Caki2 (cell line): ENCODE results near the gene CDK8. TPM values are rescaled to one million over a fixed set of nuclear protein-coding genes. Genes with fewer than 3 reads are reported as not detected.
A peak's percentile ranks its signal among the peaks of the same experiment; 100 is the strongest.

Source experiments
- DNase-seq: peaks from one replicate; pipeline ENCODE4 v3.0.0-alpha.2; 2015; ENCODE audit warnings: low read depth
- in situ Hi-C: cut with HindIII; loops from 2 replicates; pipeline ENCODE4 v1.10.0; 2016; ENCODE audit warnings: low sequenced_read_pairs, low pct_unique_long_range_greater_than_20kb, mixed read lengths
- total RNA-seq: library from RNA; depleted of rRNA; stranded (reverse); fragments of >200 nt; shearing (Covaris generic); gene quantifications from 2 replicates; pipeline ENCODE4 v1.2.3, GENCODE V29; 2014; ENCODE audit warnings: low replicate concordance; rRNA removed

CDK8 gene
- 5.6 and 12.7 TPM in 2 replicates for total RNA-seq

- DNase-seq: peak; percentile 95
- in situ Hi-C loops: no loop called here
Observed at GRCh38 chr13:26253787-26254582, at the start of gene CDK8. CDK8 (plus strand) TSS chr13:26254129; CDS start chr13:26254642, 513 bp downstream.

GRCh38 chr13:26208287-26208686 is 45.6 kb upstream of the CDK8 start:
- in situ Hi-C loops: no loop called here
- no peak for DNase-seq

GRCh38 chr13:26213345-26213744 is 40.6 kb upstream of the CDK8 start:
- in situ Hi-C loops: no loop called here
- DNase-seq: no peak

- in situ Hi-C loops: no loop called here
- no peak for DNase-seq
Observed at GRCh38 chr13:26213982-26214381, 39.9 kb upstream of the CDK8 start.

GRCh38 chr13:26216042-26216441 is 37.9 kb upstream of the CDK8 start:
- no peak for DNase-seq
- in situ Hi-C loops: no loop called here

GRCh38 chr13:26219726-26220125 is 34.2 kb upstream of the CDK8 start:
- DNase-seq: no peak
- in situ Hi-C loops: no loop called here

- in situ Hi-C loops: no loop called here
- peak; percentile 11 for DNase-seq
Observed at GRCh38 chr13:26220575-26220974, 33.4 kb upstream of the CDK8 start.

- DNase-seq: no peak
- in situ Hi-C loops: no loop called here
Observed at GRCh38 chr13:26221399-26221720, 32.6 kb upstream of the CDK8 start.

- in situ Hi-C loops: no loop called here
- DNase-seq: peak; percentile 94
Observed at GRCh38 chr13:26221721-26222519, 32.0 kb upstream of the CDK8 start, which contains the start of gene RNF6. RNF6 (minus strand) TSS chr13:26222314; CDS start chr13:26219649, 2,665 bp downstream.

- in situ Hi-C loops: no loop called here
- DNase-seq: peak; percentile 70
Observed at GRCh38 chr13:26222520-26223046, 31.3 kb upstream of the CDK8 start.

GRCh38 chr13:26225896-26226617 is 27.9 kb upstream of the CDK8 start:
- no peak for DNase-seq
- in situ Hi-C loops: no loop called here

- no peak for DNase-seq
- in situ Hi-C loops: no loop called here
Observed at GRCh38 chr13:26227166-26227971, 26.6 kb upstream of the CDK8 start.

GRCh38 chr13:26228096-26228495 is 25.8 kb upstream of the CDK8 start:
- no peak for DNase-seq
- in situ Hi-C loops: no loop called here

- in situ Hi-C loops: no loop called here
- no peak for DNase-seq
Observed at GRCh38 chr13:26229080-26229615, 24.8 kb upstream of the CDK8 start.

- no peak for DNase-seq
Observed at GRCh38 chr13:26230703-26231102, 23.2 kb upstream of the CDK8 start.

GRCh38 chr13:26236296-26236695 is 17.6 kb upstream of the CDK8 start:
- no peak for DNase-seq
- in situ Hi-C loops: no loop called here

More at GRCh38 chr13:26230703-26231102, 23.2 kb upstream of the CDK8 start:
- in situ Hi-C loops: no loop called here

GRCh38 chr13:26246154-26246553 is 7.8 kb upstream of the CDK8 start:
- in situ Hi-C loops: no loop called here
- DNase-seq: no peak

GRCh38 chr13:26247011-26247410 is 6.9 kb upstream of the CDK8 start:
- no peak for DNase-seq
- in situ Hi-C loops: no loop called here
